HEK293 (cell line): ENCODE results near the gene GIMAP1.

ENCODE experiments used
- SP2 ChIP-seq: fragments of 450-650 bp; formaldehyde crosslinking; IDR thresholded peaks from 2 replicates; pipeline ENCODE4 v1.5.1; 2016; ENCODE audit warnings: missing biosample characterization, missing genetic modification characterization
- TCF7L2 ChIP-seq: IDR thresholded peaks from 2 replicates; pipeline ENCODE4 v1.6.1; 2011; ENCODE audit warnings: low read depth, mild to moderate bottlenecking, inconsistent platforms, low read length, moderate library complexity, borderline replicate concordance
- ZNF140 ChIP-seq: fragments of 450-650 bp; formaldehyde crosslinking; IDR thresholded peaks from 2 replicates; pipeline ENCODE4 v1.5.1; 2016; ENCODE audit warnings: missing biosample characterization, missing genetic modification characterization
- ZNF24 ChIP-seq: fragments of 450-650 bp; formaldehyde crosslinking; IDR thresholded peaks from 2 replicates; pipeline ENCODE4 v1.5.1; 2016; ENCODE audit warnings: missing biosample characterization, missing genetic modification characterization
- ZNF596 ChIP-seq: fragments of 450-650 bp; IDR thresholded peaks from 2 replicates; pipeline ENCODE4 v1.5.0; 2018; ENCODE audit warnings: missing biosample characterization, mild to moderate bottlenecking, missing genetic modification characterization, moderate library complexity
- ZNF624 ChIP-seq: fragments of 450-650 bp; formaldehyde crosslinking; IDR thresholded peaks from 2 replicates; pipeline ENCODE4 v1.5.1; 2017; ENCODE audit warnings: missing biosample characterization, missing genetic modification characterization
- ZNF701 ChIP-seq: fragments of 450-650 bp; formaldehyde crosslinking; IDR thresholded peaks from 2 replicates; pipeline ENCODE4 v1.5.1; 2016; ENCODE audit warnings: missing biosample characterization, missing genetic modification characterization
- ZNF747 ChIP-seq: fragments of 450-650 bp; formaldehyde crosslinking; IDR thresholded peaks from 2 replicates; pipeline ENCODE4 v1.5.1; 2016; ENCODE audit warnings: missing biosample characterization, missing genetic modification characterization
- TF ChIP-seq, protein P1 (sequence below): fragments of 450-650 bp; formaldehyde crosslinking; IDR thresholded peaks from 2 replicates; pipeline ENCODE4 v1.5.1; 2016; ENCODE audit warnings: missing biosample characterization, missing genetic modification characterization

DNA sequence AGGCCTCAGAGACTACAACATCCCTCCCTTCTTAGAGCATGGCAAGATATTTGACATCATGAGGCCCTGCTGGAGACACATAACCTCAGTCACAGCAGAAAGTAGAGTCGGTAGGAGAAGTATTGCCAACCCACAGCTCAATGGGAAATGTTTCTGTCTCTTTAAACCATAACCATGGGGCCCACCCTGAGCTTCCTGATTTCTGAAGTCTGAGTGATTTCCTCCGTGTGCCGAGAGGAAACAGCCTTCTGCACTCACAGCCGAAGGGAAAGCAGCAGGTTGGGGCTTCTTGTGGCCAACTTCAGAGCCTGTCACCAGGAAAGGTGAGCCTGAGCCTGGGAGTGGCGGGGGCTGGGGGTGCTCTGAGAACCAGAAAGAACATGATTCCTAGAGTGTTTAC is at the start of gene GIMAP1:
- TF ChIP-seq ZNF140 (tag by site-specific recombination): no peak
- no peak for TF ChIP-seq ZNF24 (tag by site-specific recombination)
- no peak for TF ChIP-seq TCF7L2
- no peak for TF ChIP-seq ZNF747 (tag by site-specific recombination)
- no peak for TF ChIP-seq ZNF624 (tag by site-specific recombination)
- TF ChIP-seq, protein P1, sequence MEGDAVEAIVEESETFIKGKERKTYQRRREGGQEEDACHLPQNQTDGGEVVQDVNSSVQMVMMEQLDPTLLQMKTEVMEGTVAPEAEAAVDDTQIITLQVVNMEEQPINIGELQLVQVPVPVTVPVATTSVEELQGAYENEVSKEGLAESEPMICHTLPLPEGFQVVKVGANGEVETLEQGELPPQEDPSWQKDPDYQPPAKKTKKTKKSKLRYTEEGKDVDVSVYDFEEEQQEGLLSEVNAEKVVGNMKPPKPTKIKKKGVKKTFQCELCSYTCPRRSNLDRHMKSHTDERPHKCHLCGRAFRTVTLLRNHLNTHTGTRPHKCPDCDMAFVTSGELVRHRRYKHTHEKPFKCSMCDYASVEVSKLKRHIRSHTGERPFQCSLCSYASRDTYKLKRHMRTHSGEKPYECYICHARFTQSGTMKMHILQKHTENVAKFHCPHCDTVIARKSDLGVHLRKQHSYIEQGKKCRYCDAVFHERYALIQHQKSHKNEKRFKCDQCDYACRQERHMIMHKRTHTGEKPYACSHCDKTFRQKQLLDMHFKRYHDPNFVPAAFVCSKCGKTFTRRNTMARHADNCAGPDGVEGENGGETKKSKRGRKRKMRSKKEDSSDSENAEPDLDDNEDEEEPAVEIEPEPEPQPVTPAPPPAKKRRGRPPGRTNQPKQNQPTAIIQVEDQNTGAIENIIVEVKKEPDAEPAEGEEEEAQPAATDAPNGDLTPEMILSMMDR (tag by site-specific recombination): no peak
- TF ChIP-seq ZNF596: no peak
- no peak for TF ChIP-seq SP2 (tag by site-specific recombination)
- TF ChIP-seq ZNF701 (tag by site-specific recombination): no peak
